CD14-positive monocyte (primary cell): ENCODE results near the gene INKA1. TPM values are rescaled to one million over a fixed set of nuclear protein-coding genes. Genes with fewer than 3 reads are reported as not detected.

ENCODE experiments used
- DNase-seq, 3 donors: peaks; one replicate each; pipeline ENCODE4 v3.0.0-alpha.2; 2011 to 2022
- H2AFZ ChIP-seq: 2 replicates; pipeline ENCODE4 v1.6.0; 2012; ENCODE audit warnings: mild to moderate bottlenecking, low read depth, low read length, inconsistent platforms; ENCODE audit not compliant: insufficient read depth, poor library complexity, severe bottlenecking
- H3K27ac ChIP-seq, 2 donors: 1 replicate in 1 of 2; 2 replicates in 1 of 2; pipeline ENCODE4 v1.5.1; 2012 to 2013; ENCODE audit warnings: low read length in 2 of 2, control low read depth in 1 of 2, inconsistent platforms in 1 of 2, low read depth in 1 of 2, mild to moderate bottlenecking in 1 of 2
- H3K27me3 ChIP-seq, 2 donors: one replicate each; pipeline versions ENCODE4 v1.6.0 to v1.6.1; 2011 to 2013; ENCODE audit warnings: low read length in 2 of 2; ENCODE audit not compliant: control insufficient read depth in 2 of 2, insufficient read depth in 2 of 2
- H3K36me3 ChIP-seq, 2 donors: replicated peaks in 1 of 2; 1 replicate in 1 of 2; 2 replicates in 1 of 2; pipeline versions ENCODE4 v1.5.1 to v1.6.1; 2012 to 2013; ENCODE audit warnings: low read length in 2 of 2, control low read depth in 1 of 2, inconsistent platforms in 1 of 2, mild to moderate bottlenecking in 1 of 2; ENCODE audit not compliant: insufficient read depth in 2 of 2, control insufficient read depth in 1 of 2
- H3K4me1 ChIP-seq, 2 donors: 1 replicate in 1 of 2; 2 replicates in 1 of 2; pipeline versions ENCODE4 v1.5.1 to v1.6.1; 2012 to 2013; ENCODE audit warnings: low read length in 2 of 2, control low read depth in 1 of 2, inconsistent platforms in 1 of 2, mild to moderate bottlenecking in 1 of 2, moderate library complexity in 1 of 2; ENCODE audit not compliant: insufficient read depth in 2 of 2, control insufficient read depth in 1 of 2
- H3K4me2 ChIP-seq: replicated peaks from 2 replicates; pipeline ENCODE3; 2012; ENCODE audit warnings: low read length, moderate library complexity, mild to moderate bottlenecking; ENCODE audit not compliant: poor library complexity, severe bottlenecking; ENCODE audit errors: extremely low read depth
- H3K4me3 ChIP-seq, 3 experiments: fragments of 200-600 bp in 1 of 3; sonication (generic) in 1 of 3; replicated peaks in 1 of 3; 1 replicate in 2 of 3; 2 replicates in 1 of 3; pipeline ENCODE4 v1.5.1; 2011 to 2013; ENCODE audit warnings: low read length in 3 of 3, mild to moderate bottlenecking in 3 of 3, control low read depth in 2 of 3, low read depth in 2 of 3, inconsistent platforms in 1 of 3, moderate library complexity in 1 of 3
- H3K79me2 ChIP-seq: 2 replicates; pipeline ENCODE4 v1.6.0; 2012; ENCODE audit warnings: mild to moderate bottlenecking, control low read depth, inconsistent platforms, low read length, moderate library complexity; ENCODE audit not compliant: insufficient read depth
- H3K9ac ChIP-seq: 2 replicates; pipeline ENCODE4 v1.6.0; 2017; ENCODE audit warnings: low read length, mild to moderate bottlenecking; ENCODE audit not compliant: insufficient read depth, poor library complexity, severe bottlenecking
- H3K9me3 ChIP-seq, 2 donors: replicated peaks in 1 of 2; 1 replicate in 1 of 2; 2 replicates in 1 of 2; pipeline versions ENCODE4 v1.5.1 to v1.6.1; 2012 to 2013; ENCODE audit warnings: low read length in 2 of 2, control low read depth in 1 of 2; ENCODE audit not compliant: control insufficient read depth in 1 of 2, insufficient read depth in 1 of 2
- H4K20me1 ChIP-seq: 2 replicates; pipeline ENCODE4 v1.6.0; 2012; ENCODE audit warnings: mild to moderate bottlenecking, low read length, control low read depth, moderate library complexity; ENCODE audit not compliant: insufficient read depth
- H3K27ac Mint-ChIP-seq, 7 donors: one replicate each; pipeline ENCODE4 v1.8.0; 2020; ENCODE audit warnings: mild to moderate bottlenecking in 7 of 7, mixed read lengths in 7 of 7, moderate library complexity in 6 of 7, inconsistent platforms in 2 of 7
- H3K27me3 Mint-ChIP-seq, 3 donors: one replicate each; pipeline ENCODE4 v1.8.0; 2021 to 2022; ENCODE audit warnings: low read depth in 3 of 3, mild to moderate bottlenecking in 3 of 3, mixed read lengths in 3 of 3, moderate library complexity in 3 of 3, inconsistent platforms in 1 of 3
- H3K36me3 Mint-ChIP-seq, 2 donors: one replicate each; pipeline ENCODE4 v1.8.0; 2020; ENCODE audit warnings: mixed read lengths in 2 of 2, inconsistent platforms in 1 of 2, mild to moderate bottlenecking in 1 of 2
- H3K4me1 Mint-ChIP-seq: one replicate; pipeline ENCODE4 v1.8.0; 2020; ENCODE audit warnings: mild to moderate bottlenecking, mixed read lengths
- H3K4me3 Mint-ChIP-seq, 2 donors: one replicate each; pipeline ENCODE4 v1.8.0; 2020; ENCODE audit warnings: mild to moderate bottlenecking in 2 of 2, mixed read lengths in 2 of 2, moderate library complexity in 1 of 2
- H3K9me3 Mint-ChIP-seq, 7 donors: one replicate each; pipeline ENCODE4 v1.8.0; 2020 to 2022; ENCODE audit warnings: mixed read lengths in 7 of 7, mild to moderate bottlenecking in 6 of 7, moderate library complexity in 6 of 7, inconsistent platforms in 2 of 7
- WGBS: methylation state at CpG from one replicate; pipeline ENCODE4 v1.1.5; 2013; ENCODE audit warnings: missing lambda C conversion rate; ENCODE audit not compliant: insufficient coverage; 5-methylcytosine and 5-hydroxymethylcytosine counted together
- intact Hi-C, 2 donors: fragments of 100-400 bp; cut with micrococcal nuclease; formaldehyde crosslinking; loops; one replicate each; pipeline versions ENCODE4 v1.15.0 to v1.15.1; 2023
- polyA plus RNA-seq, 3 donors: library from polyadenylated mRNA; depleted of rRNA in 1 of 3; unstranded in 2 of 3; stranded (reverse) in 1 of 3; fragments of 300-500 nt in 2 of 3; fragments of >200 nt in 1 of 3; fragmentation: Illumina TruSeq in 2 of 3; gene quantifications; 1 replicate in 2 of 3; 2 replicates in 1 of 3; pipeline ENCODE4 v1.2.3, GENCODE V29; 2012 to 2021
- TF ChIP-seq, protein P1 (sequence below): fragments of 200-600 bp; IDR thresholded peaks from one replicate; pipeline ENCODE4 v1.8.0; 2022; ENCODE audit warnings: antibody characterized with exemption, mild to moderate bottlenecking

Gene INKA1
- polyA plus RNA-seq, 3 donors: 0.43 to 1.3 (median 1.3) TPM

DNA sequence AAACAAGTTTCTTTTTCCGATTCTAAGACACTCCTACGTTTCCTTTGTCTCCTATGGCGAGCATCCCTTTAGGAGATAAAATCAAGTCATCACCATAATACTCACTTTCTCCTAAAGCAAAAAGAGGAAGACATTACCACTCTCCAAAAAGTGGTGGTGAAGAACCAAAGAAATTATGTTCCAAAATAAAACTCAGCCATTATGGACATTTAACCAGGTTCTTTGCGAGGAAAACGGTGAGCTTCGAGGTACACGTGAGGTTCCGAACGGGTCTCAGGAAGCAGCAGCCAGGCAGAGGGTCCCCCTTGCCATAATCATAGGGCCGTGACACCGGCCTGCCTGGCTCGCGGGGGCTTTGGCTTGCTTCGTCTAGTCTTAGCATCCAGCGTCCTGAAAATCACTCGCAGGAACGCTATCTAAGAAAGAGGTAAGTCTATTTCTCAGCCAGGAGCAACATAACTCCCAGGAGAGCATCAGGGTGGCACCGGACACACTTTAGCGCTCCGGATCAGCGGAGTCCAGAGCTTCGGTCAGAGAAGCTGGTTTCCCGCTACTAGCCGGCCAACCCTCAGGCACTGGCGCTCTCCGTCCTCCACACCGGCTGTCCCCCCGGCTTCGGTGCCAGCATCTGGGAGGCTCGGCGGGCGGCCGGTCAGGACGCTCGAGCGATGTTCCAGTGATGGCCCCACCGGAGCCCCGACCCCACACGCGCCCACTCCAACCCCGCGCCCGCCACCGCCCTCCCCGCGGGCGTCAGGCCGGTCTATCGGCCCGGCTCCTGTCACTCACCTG, 17.3 kb upstream of the INKA1 start:
- Histone ChIP-seq H3K4me2 (peak overlapping the region; percentile 81), H3K4me1 (peaks cover 18 to 24% of the 10 kb centered on the region in 2 donors), H3K4me3 (peak overlapping the region; percentile 87 to 94 (median 91)), H3K36me3 (peaks cover 11 to 22% of the 10 kb centered on the region in 2 donors), H3K27ac (peak overlapping the region; percentile 81 to 95), H3K9me3 (no peaks in the 10 kb centered on the region), H2AFZ (peak overlapping the region; percentile 99), H3K27me3 (no peaks in the 10 kb centered on the region), H4K20me1 (peaks cover 25% of the 10 kb centered on the region), H3K9ac (peak overlapping the region; percentile 98), H3K79me2 (peaks cover 55% of the 10 kb centered on the region)
- DNase-seq: peak in 1 of 3 donors; percentile 29
- WGBS: under 1% methylated on average over 47 of the region's 50 CpGs
- Mint-ChIP-seq H3K4me3 (peak overlapping the region; percentile 88 to 97), H3K4me1 (peaks cover 37% of the 10 kb centered on the region), H3K9me3 (peaks cover 0 to 2% (median 0%) of the 10 kb centered on the region in 7 donors), H3K27me3 (peaks cover 0 to 8% (median 4%) of the 10 kb centered on the region in 3 donors), H3K27ac (peak overlapping the region; percentile 91 to 95 (median 93)), H3K36me3 (peaks cover 19 to 35% of the 10 kb centered on the region in 2 donors)
- intact Hi-C loops: loop anchor here (5.0 to 10.0 kb wide), 2 partner anchors 61 to 63 kb away; partner anchors contain the start of gene GMPPB (in 2 of the 2)
- TF ChIP-seq, protein P1, sequence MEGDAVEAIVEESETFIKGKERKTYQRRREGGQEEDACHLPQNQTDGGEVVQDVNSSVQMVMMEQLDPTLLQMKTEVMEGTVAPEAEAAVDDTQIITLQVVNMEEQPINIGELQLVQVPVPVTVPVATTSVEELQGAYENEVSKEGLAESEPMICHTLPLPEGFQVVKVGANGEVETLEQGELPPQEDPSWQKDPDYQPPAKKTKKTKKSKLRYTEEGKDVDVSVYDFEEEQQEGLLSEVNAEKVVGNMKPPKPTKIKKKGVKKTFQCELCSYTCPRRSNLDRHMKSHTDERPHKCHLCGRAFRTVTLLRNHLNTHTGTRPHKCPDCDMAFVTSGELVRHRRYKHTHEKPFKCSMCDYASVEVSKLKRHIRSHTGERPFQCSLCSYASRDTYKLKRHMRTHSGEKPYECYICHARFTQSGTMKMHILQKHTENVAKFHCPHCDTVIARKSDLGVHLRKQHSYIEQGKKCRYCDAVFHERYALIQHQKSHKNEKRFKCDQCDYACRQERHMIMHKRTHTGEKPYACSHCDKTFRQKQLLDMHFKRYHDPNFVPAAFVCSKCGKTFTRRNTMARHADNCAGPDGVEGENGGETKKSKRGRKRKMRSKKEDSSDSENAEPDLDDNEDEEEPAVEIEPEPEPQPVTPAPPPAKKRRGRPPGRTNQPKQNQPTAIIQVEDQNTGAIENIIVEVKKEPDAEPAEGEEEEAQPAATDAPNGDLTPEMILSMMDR: no peak

DNA sequence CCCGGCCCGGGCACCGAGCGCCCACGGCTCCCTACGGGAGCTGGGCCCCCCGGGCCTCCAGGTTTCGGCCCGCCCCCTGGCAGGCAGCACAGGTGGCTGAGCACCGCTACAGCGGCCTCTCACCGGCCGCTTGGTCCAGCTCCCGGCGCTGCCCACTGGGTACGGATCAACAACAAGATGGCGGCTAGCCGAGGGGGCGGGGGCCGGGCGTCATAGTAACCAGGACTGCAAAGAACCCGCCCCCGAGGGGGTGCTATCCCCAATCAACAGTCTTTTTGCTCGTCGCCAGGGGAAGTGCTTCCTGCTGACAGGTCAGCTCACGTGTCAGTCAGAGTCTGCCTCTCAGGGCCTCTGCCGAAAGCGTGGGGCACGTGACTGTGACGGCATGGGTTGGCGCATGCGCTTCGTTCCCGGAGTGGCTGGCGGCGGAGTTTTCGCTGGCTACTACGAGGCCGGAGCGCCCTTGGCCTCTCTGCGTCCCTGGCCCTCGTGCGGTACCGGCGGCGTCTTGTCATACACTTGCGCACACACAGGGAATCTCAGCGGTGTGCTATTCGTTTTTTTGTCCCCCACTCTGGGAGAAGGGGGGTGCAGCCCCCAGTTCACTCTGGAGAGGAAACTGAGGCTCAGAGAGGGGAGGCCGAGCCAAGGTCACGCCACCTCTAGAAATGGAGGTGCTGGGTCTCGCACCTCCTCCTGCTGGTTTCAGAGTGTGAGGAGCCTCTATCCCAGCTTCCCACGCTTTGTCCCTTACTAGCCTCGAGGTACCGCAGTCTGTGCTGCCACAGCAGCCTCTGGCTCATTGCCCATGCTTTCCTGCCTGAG, 16.5 kb upstream of the INKA1 start, which contains the start of gene IP6K1:
TSS of gene IP6K1 (minus strand) at position 186 of the 825 bp plus-strand sequence. CDS start 38,502 bp downstream, outside the sequence.
- peak within 1 kb of the TSS; percentile 94 to 98 (median 95) for H3K27ac Mint-ChIP-seq
- Histone ChIP-seq H3K79me2 (peaks cover 47% of the 10 kb centered on the region), H4K20me1 (peaks cover 17% of the 10 kb centered on the region), H3K9me3 (no peaks in the 10 kb centered on the region), H3K27me3 (no peaks in the 10 kb centered on the region), H2AFZ (peak within 1 kb of the TSS; percentile 99), H3K4me1 (peaks cover 18 to 21% of the 10 kb centered on the region in 2 donors), H3K4me2 (peak within 1 kb of the TSS; percentile 81), H3K4me3 (peak within 1 kb of the TSS; percentile 87 to 94 (median 91)), H3K36me3 (peaks cover 7 to 14% of the 10 kb centered on the region in 2 donors), H3K27ac (peak within 1 kb of the TSS; percentile 81 to 95), H3K9ac (peak within 1 kb of the TSS; percentile 98)
- H3K4me3 Mint-ChIP-seq: peak within 1 kb of the TSS; percentile 88 to 97
- intact Hi-C loops: loop anchor here (5.0 to 10.0 kb wide), 2 partner anchors 62 to 64 kb away; partner anchors contain the start of gene GMPPB (in 2 of the 2)
- DNase-seq: peak; percentile 100
- TF ChIP-seq, protein P1: no peak
- H3K36me3 Mint-ChIP-seq: peaks cover 15 to 28% of the 10 kb centered on the region in 2 donors
- peaks cover 0 to 8% (median 4%) of the 10 kb centered on the region in 3 donors for H3K27me3 Mint-ChIP-seq
- H3K9me3 Mint-ChIP-seq: peaks cover 0 to 2% (median 0%) of the 10 kb centered on the region in 7 donors
- H3K4me1 Mint-ChIP-seq: peaks cover 29% of the 10 kb centered on the region
- under 1% methylated on average over 50 of the region's 55 CpGs for WGBS
